ENCODE results near the gene SELENOT. TPM values are rescaled to one million over a fixed set of nuclear protein-coding genes. Genes with fewer than 3 reads are reported as not detected.

SELENOT gene
- total and polyA plus RNA-seq, 2 of the 8 experiments (the other 6 are each of a cell fraction or from before 2014, with no cell fraction given) = 79.0 to 290 TPM

- TF ChIP-seq CHD7 (IDR thresholded peaks at IDR 0.05; ENCODE audit: insufficient replicate concordance, low read length) (no peak), ATF2 (IDR thresholded peaks at IDR 0.05; ENCODE audit: low read length) (no peak), SRF (IDR thresholded peaks at IDR 0.05; ENCODE audit: low read depth, low read length) (no peak), BCL11A (IDR thresholded peaks at IDR 0.05; ENCODE audit: low read depth in 2 of 2, low read length in 2 of 2) (no peak), RXRA (IDR thresholded peaks at IDR 0.05; ENCODE audit: insufficient read depth, low read depth, low read length) (no peak), HDAC6 (IDR thresholded peaks at IDR 0.05; ENCODE audit: low read depth, low read length) (no peak), SP2 (IDR thresholded peaks at IDR 0.05; ENCODE audit: low read length) (no peak), SP4 (IDR thresholded peaks at IDR 0.05; ENCODE audit: low read length) (no peak), EGR1 (IDR thresholded peaks at IDR 0.05; ENCODE audit: borderline replicate concordance, low read depth, low read length) (no peak), TEAD4 (IDR thresholded peaks at IDR 0.05; ENCODE audit: low read depth, low read length) (no peak), RFX5 (IDR thresholded peaks at IDR 0.05; ENCODE audit: borderline replicate concordance, low read depth, low read length) (no peak)
Measured at GRCh38 chr3:150609988-150610387, 6.9 kb downstream of the SELENOT start (continued).
